Small intestine (tissue), 7 donors: ENCODE measurements around the gene BOD1L1. TPM values are rescaled to one million over a fixed set of nuclear protein-coding genes. Genes with fewer than 3 reads are reported as not detected.
A peak's percentile ranks its signal among the peaks of the same experiment; 100 is the strongest.

Source experiments
- DNase-seq, 2 donors: peaks; one replicate each; pipeline versions ENCODE4 v3.0.0 to v3.0.0-alpha.2; 2013
- FAIRE-seq: peaks from 2 replicates; lab custom pipeline; 2012; peaks lifted over from hg19 to GRCh38; lab: Jason Lieb, UNC
- H3K27ac ChIP-seq, 3 donors: one replicate each; pipeline ENCODE4 v1.5.1; 2013; ENCODE audit warnings: low read length in 2 of 3, mild to moderate bottlenecking in 2 of 3, control low read depth in 1 of 3, inconsistent platforms in 1 of 3, low read depth in 1 of 3, moderate library complexity in 1 of 3
- H3K27me3 ChIP-seq, 3 donors: one replicate each; pipeline ENCODE4 v1.6.1; 2013; ENCODE audit warnings: low read length in 3 of 3, inconsistent platforms in 1 of 3; ENCODE audit not compliant: control insufficient read depth in 3 of 3, insufficient read depth in 3 of 3
- H3K36me3 ChIP-seq, 3 donors: one replicate each; pipeline ENCODE4 v1.6.1; 2013; ENCODE audit warnings: low read length in 3 of 3, inconsistent platforms in 1 of 3, low read depth in 1 of 3, mild to moderate bottlenecking in 1 of 3, moderate library complexity in 1 of 3; ENCODE audit not compliant: control insufficient read depth in 3 of 3, insufficient read depth in 2 of 3
- H3K4me1 ChIP-seq, 3 donors: one replicate each; pipeline ENCODE4 v1.6.1; 2013; ENCODE audit warnings: low read length in 2 of 3, inconsistent platforms in 1 of 3, low read depth in 1 of 3, mild to moderate bottlenecking in 1 of 3, moderate library complexity in 1 of 3; ENCODE audit not compliant: control insufficient read depth in 3 of 3, insufficient read depth in 2 of 3
- H3K4me3 ChIP-seq, 3 donors: one replicate each; pipeline ENCODE4 v1.5.1; 2013; ENCODE audit warnings: low read length in 3 of 3, control low read depth in 1 of 3, inconsistent platforms in 1 of 3, low read depth in 1 of 3, mild to moderate bottlenecking in 1 of 3, moderate library complexity in 1 of 3
- H3K9me3 ChIP-seq, 2 donors: one replicate each; pipeline ENCODE4 v1.6.1; 2013; ENCODE audit warnings: low read depth in 1 of 2, low read length in 1 of 2; ENCODE audit not compliant: control insufficient read depth in 2 of 2, insufficient read depth in 1 of 2
- WGBS, 3 donors: extraction: QIAGEN DNeasy Blood & Tissue Kit; methylation state at CpG; one replicate each; pipeline ENCODE4 v1.1.7; 2013; 5-methylcytosine and 5-hydroxymethylcytosine counted together
- polyA plus RNA-seq, 4 donors: library from polyadenylated mRNA; stranded (reverse) in 3 of 4; unstranded in 1 of 4; fragments of 200-250 nt in 3 of 4; fragments of 120-200 nt in 1 of 4; gene quantifications; one replicate each; pipeline versions ENCODE4 v1.2.1 to v1.2.3, GENCODE V29; 2013
- donor health status: healthy with polysubstance abuse.
- donor health status: control.
- donor health status: control.
- donor health status: Bipolar disorder and iron deficiency.
- donor health status: healthy.

The BOD1L1 gene
- polyA plus RNA-seq, 4 donors = 11.7 to 39.6 (median 13.6) TPM

GRCh38 chr4:13541720-13542576 is 85.6 kb downstream of the BOD1L1 start:
- DNase-seq = peak; percentile 47 to 72

DNA sequence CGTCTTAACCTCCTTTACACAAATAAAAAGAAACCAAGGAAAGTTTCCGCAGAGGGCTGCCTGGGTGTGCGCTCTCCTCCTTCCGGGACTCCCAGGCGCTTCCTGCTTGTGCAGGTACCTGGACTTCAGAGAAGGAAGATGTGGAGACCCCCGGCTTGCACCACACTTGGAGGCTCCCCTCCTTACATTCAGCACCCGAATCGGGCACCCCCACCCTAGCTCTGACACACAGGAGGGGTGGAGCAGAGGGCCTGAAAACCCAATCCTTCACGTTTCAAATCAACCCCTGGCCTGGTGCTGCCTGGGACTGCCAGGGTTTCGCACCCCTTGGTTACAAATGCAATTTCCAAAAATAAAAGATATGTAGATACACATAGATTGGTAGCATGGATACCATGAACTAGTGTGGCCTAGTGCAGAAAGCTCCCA is 86.3 kb downstream of the BOD1L1 start:
- Histone ChIP-seq H3K27ac (no peak overlapping the region), H3K4me1 (peaks cover 0 to 13% (median 2%) of the 10 kb centered on the region in 3 donors), H3K9me3 (peaks cover 0 to 12% of the 10 kb centered on the region in 2 donors), H3K36me3 (peaks cover 0 to 4% (median 0%) of the 10 kb centered on the region in 3 donors), H3K4me3 (no peak overlapping the region), H3K27me3 (peaks cover 17 to 93% (median 66%) of the 10 kb centered on the region in 3 donors)
- DNase-seq (no peak), FAIRE-seq (no peak)
- 30 to 39% (median 38%) methylated on average over 10 of the region's 10 CpGs for WGBS, 3 donors

More at GRCh38 chr4:13541720-13542576, 85.6 kb downstream of the BOD1L1 start:
- no peak for FAIRE-seq
- H3K27ac ChIP-seq = no peak overlapping the region
- peaks cover 17 to 93% (median 68%) of the 10 kb centered on the region in 3 donors for H3K27me3 ChIP-seq
- peak overlapping the region in 2 of 3 donors; percentile 31 to 51 for H3K4me3 ChIP-seq
- peaks cover 0 to 16% (median 2%) of the 10 kb centered on the region in 3 donors for H3K4me1 ChIP-seq
- H3K36me3 ChIP-seq = peaks cover 0 to 4% (median 0%) of the 10 kb centered on the region in 3 donors
- 3 to 12% (median 4%) methylated on average over 60 to 79 of the region's 79 CpGs for WGBS, 3 donors
- peaks cover 0 to 12% of the 10 kb centered on the region in 2 donors for H3K9me3 ChIP-seq

GRCh38 chr4:13540446-13541175 is 86.9 kb downstream of the BOD1L1 start:
- H3K9me3 ChIP-seq = peaks cover 0 to 12% of the 10 kb centered on the region in 2 donors
- H3K36me3 ChIP-seq = peaks cover 0 to 4% (median 0%) of the 10 kb centered on the region in 3 donors
- 14 to 30% (median 16%) methylated on average over 23 of the region's 23 CpGs for WGBS, 3 donors
- FAIRE-seq = no peak
- no peak overlapping the region for H3K27ac ChIP-seq
- H3K27me3 ChIP-seq = peaks cover 17 to 96% (median 70%) of the 10 kb centered on the region in 3 donors
- no peak overlapping the region for H3K4me3 ChIP-seq
- no peak for DNase-seq
- peaks cover 0 to 13% (median 2%) of the 10 kb centered on the region in 3 donors for H3K4me1 ChIP-seq

DNA sequence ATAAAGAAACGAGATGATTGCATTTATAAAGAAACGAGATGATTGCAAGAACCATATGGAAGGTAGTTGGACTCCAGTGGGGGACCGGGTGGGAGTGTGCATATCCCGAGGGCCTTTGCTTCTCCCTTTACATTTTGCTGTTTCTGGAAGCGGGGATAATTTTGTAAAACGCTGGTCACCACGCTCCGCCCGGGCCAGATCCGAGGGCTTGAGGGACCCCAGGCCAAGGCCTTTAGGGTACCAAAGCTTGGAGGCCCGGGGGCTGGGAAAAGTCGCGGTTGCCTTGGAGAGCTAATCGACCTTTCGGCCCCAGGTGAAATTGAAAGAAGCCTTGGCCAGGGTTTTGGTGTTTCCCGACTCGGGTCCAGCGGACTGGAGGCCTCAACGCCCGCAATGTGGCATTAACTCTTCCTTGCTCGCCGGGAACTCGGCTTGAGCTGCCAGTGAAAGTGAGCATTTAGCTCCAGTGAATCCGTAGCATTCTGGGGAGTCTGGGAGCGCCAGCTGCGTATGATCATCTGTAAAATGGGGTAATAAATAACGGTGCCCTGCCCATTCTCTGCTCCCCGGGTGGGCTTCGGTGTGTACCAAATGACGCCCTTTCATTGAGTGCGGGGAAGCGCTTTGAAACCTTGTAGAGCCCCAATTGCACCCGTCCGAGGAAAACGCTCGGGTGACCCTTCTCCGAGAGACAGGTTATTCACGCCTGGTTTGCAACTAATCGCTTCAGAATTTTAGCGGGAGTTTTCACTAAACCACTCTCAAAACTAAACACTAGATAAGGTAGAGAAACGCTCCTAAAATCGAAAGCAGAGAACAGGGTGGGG is 87.7 kb downstream of the BOD1L1 start:
- peaks cover 0 to 12% of the 10 kb centered on the region in 2 donors for H3K9me3 ChIP-seq
- peak in 1 of 2 donors; percentile 7 for DNase-seq
- FAIRE-seq = no peak
- peaks cover 0 to 4% (median 0%) of the 10 kb centered on the region in 3 donors for H3K36me3 ChIP-seq
- WGBS, 3 donors = 11 to 24% (median 14%) methylated on average over 42 of the region's 42 CpGs
- no peak overlapping the region for H3K27ac ChIP-seq
- H3K27me3 ChIP-seq = peaks cover 21 to 97% (median 73%) of the 10 kb centered on the region in 3 donors
- no peak overlapping the region for H3K4me3 ChIP-seq
- peaks cover 0 to 9% (median 2%) of the 10 kb centered on the region in 3 donors for H3K4me1 ChIP-seq

GRCh38 chr4:13539047-13539618 is 88.4 kb downstream of the BOD1L1 start:
- DNase-seq (peak in 1 of 2 donors; percentile 6), FAIRE-seq (no peak)
- H3K4me3 ChIP-seq = no peak overlapping the region
- no peak overlapping the region for H3K27ac ChIP-seq
- peaks cover 0 to 12% of the 10 kb centered on the region in 2 donors for H3K9me3 ChIP-seq
- H3K36me3 ChIP-seq = peaks cover 0 to 4% (median 0%) of the 10 kb centered on the region in 3 donors
- peaks cover 24 to 100% (median 79%) of the 10 kb centered on the region in 3 donors for H3K27me3 ChIP-seq
- 8 to 16% (median 12%) methylated on average over 23 of the region's 23 CpGs for WGBS, 3 donors
- H3K4me1 ChIP-seq = peaks cover 0 to 9% (median 0%) of the 10 kb centered on the region in 3 donors

- no peak overlapping the region for H3K27ac ChIP-seq
- FAIRE-seq = no peak
- H3K9me3 ChIP-seq = peaks cover 0 to 12% of the 10 kb centered on the region in 2 donors
- DNase-seq = no peak
- H3K27me3 ChIP-seq = peaks cover 24 to 100% (median 81%) of the 10 kb centered on the region in 3 donors
- peaks cover 0 to 9% (median 0%) of the 10 kb centered on the region in 3 donors for H3K4me1 ChIP-seq
- no peak overlapping the region for H3K4me3 ChIP-seq
- peaks cover 0 to 4% (median 0%) of the 10 kb centered on the region in 3 donors for H3K36me3 ChIP-seq
- WGBS, 3 donors = 30 to 38% (median 35%) methylated on average over 16 of the region's 16 CpGs
Measured at GRCh38 chr4:13538427-13538973, 89.0 kb downstream of the BOD1L1 start.

DNA sequence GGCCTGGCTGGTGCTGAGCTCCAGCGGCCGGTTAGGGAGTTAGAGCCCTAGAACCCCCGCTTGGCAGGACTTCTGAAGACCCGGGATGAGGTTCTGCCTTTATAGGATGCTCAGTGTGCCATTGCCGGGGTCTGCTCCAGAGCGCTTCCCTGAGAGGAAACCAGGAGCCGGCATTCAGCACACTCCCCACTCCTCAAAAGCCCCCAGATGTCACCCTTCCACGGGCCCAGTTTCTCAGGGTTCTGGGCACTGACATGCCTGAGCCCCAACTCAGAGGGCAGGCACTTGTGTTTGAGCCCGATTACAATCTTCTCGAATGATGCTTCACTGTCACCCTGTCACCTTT is 89.7 kb downstream of the BOD1L1 start:
- DNase-seq = no peak
- peaks cover 0 to 8% of the 10 kb centered on the region in 2 donors for H3K9me3 ChIP-seq
- no peak overlapping the region for H3K4me3 ChIP-seq
- peaks cover 21 to 99% (median 79%) of the 10 kb centered on the region in 3 donors for H3K27me3 ChIP-seq
- 10 to 30% (median 19%) methylated on average over 10 of the region's 10 CpGs for WGBS, 3 donors
- no peak for FAIRE-seq
- H3K4me1 ChIP-seq = peaks cover 0 to 9% (median 0%) of the 10 kb centered on the region in 3 donors
- H3K27ac ChIP-seq = no peak overlapping the region
- peaks cover 0 to 4% (median 0%) of the 10 kb centered on the region in 3 donors for H3K36me3 ChIP-seq
